Vagina (tissue), 2 donors: ENCODE measurements around the gene PCCB. TPM values are rescaled to one million over a fixed set of nuclear protein-coding genes. Genes with fewer than 3 reads are reported as not detected.

Experiments
- DNase-seq, 2 donors: peaks; one replicate each; pipeline ENCODE4 v3.0.0-alpha.2; 2017; ENCODE audit errors: extremely low spot score in 2 of 2
- H3K27ac ChIP-seq: fragments of 200-600 bp; sonication (generic); one replicate; pipeline ENCODE4 v1.5.1; 2019
- H3K27me3 ChIP-seq: fragments of 200-600 bp; sonication (generic); one replicate; pipeline ENCODE4 v1.5.1; 2019
- H3K36me3 ChIP-seq, 2 donors: fragments of 200-600 bp; sonication (generic); one replicate each; pipeline ENCODE4 v1.5.1; 2017 to 2019
- H3K4me1 ChIP-seq: fragments of 200-600 bp; sonication (generic); one replicate; pipeline ENCODE4 v1.5.1; 2019
- H3K4me3 ChIP-seq, 2 donors: fragments of 200-600 bp; sonication (generic); 1 replicate in 1 of 2; 2 replicates in 1 of 2; pipeline ENCODE4 v1.5.1; 2016 to 2019
- H3K9me3 ChIP-seq: fragments of 200-600 bp; sonication (generic); one replicate; pipeline ENCODE4 v1.5.1; 2019
- CTCF ChIP-seq, 3 experiments: fragments of 450-650 bp in 2 of 3; fragments of 200-600 bp in 1 of 3; sonication (generic) in 1 of 3; IDR thresholded peaks; one replicate each; pipeline ENCODE4 v1.5.1; 2017 to 2019; ENCODE audit warnings: antibody characterized with exemption in 3 of 3, mild to moderate bottlenecking in 2 of 3, moderate library complexity in 2 of 3
- POLR2A ChIP-seq, 2 donors: fragments of 450-650 bp; IDR thresholded peaks; one replicate each; pipeline ENCODE4 v1.6.1; 2017; ENCODE audit warnings: antibody characterized with exemption in 2 of 2, mild to moderate bottlenecking in 2 of 2, moderate library complexity in 2 of 2
- POLR2AphosphoS5 ChIP-seq, 2 donors: sonication (generic); formaldehyde crosslinking; IDR thresholded peaks; one replicate each; pipeline ENCODE4 v1.9.0; 2017; ENCODE audit warnings: antibody characterized with exemption in 2 of 2, mild to moderate bottlenecking in 2 of 2, low read depth in 1 of 2; ENCODE audit not compliant: insufficient read depth in 1 of 2
- intact Hi-C: fragments of 100-400 bp; cut with DNase I; formaldehyde crosslinking; loops from one replicate; pipeline ENCODE4 v1.15.1; 2023
- total RNA-seq: library from RNA; depleted of rRNA; stranded (reverse); fragments of >200 nt; gene quantifications from one replicate; pipeline ENCODE4 v1.2.3, GENCODE V29; 2016

Gene PCCB
- total RNA-seq, 1 donor from 2014 or later: 16.7 TPM

GRCh38 chr3:136232413-136232812 is 17.7 kb upstream of the PCCB start:
- Histone ChIP-seq H3K36me3 (no peaks in the 10 kb centered on the region), H3K4me1 (no peaks in the 10 kb centered on the region), H3K27ac (no peak overlapping the region), H3K27me3 (no peaks in the 10 kb centered on the region), H3K4me3 (no peak overlapping the region), H3K9me3 (no peaks in the 10 kb centered on the region)
- TF ChIP-seq POLR2AphosphoS5 (IDR thresholded peaks at IDR 0.05; ENCODE audit: insufficient read depth in 1 of 2, low read depth in 1 of 2) (no peak), POLR2A (IDR thresholded peaks at IDR 0.05) (no peak), CTCF (IDR thresholded peaks at IDR 0.05) (no peak)
- DNase-seq: no peak
- intact Hi-C loops: no loop called here

- TF ChIP-seq CTCF (IDR thresholded peaks at IDR 0.05) (no peak), POLR2AphosphoS5 (IDR thresholded peaks at IDR 0.05; ENCODE audit: insufficient read depth in 1 of 2, low read depth in 1 of 2) (no peak), POLR2A (IDR thresholded peaks at IDR 0.05) (no peak)
- DNase-seq: no peak
- H3K9me3 ChIP-seq: no peaks in the 10 kb centered on the region
- no peak overlapping the region for H3K27ac ChIP-seq
- no peaks in the 10 kb centered on the region for H3K27me3 ChIP-seq
- intact Hi-C loops: no loop called here
- H3K36me3 ChIP-seq: no peaks in the 10 kb centered on the region
- no peaks in the 10 kb centered on the region for H3K4me1 ChIP-seq
- no peak overlapping the region for H3K4me3 ChIP-seq
Observed at GRCh38 chr3:136235545-136235944, 14.6 kb upstream of the PCCB start.

GRCh38 chr3:136236109-136236508 is 14.0 kb upstream of the PCCB start:
- Histone ChIP-seq H3K27ac (no peak overlapping the region), H3K36me3 (no peaks in the 10 kb centered on the region), H3K9me3 (no peaks in the 10 kb centered on the region), H3K27me3 (no peaks in the 10 kb centered on the region), H3K4me3 (no peak overlapping the region), H3K4me1 (no peaks in the 10 kb centered on the region)
- intact Hi-C loops: no loop called here
- DNase-seq: no peak
- no peak for TF ChIP-seq CTCF (IDR thresholded peaks at IDR 0.05)
- TF ChIP-seq POLR2AphosphoS5 (IDR thresholded peaks at IDR 0.05; ENCODE audit: insufficient read depth in 1 of 2, low read depth in 1 of 2): no peak
- no peak for TF ChIP-seq POLR2A (IDR thresholded peaks at IDR 0.05)

DNA sequence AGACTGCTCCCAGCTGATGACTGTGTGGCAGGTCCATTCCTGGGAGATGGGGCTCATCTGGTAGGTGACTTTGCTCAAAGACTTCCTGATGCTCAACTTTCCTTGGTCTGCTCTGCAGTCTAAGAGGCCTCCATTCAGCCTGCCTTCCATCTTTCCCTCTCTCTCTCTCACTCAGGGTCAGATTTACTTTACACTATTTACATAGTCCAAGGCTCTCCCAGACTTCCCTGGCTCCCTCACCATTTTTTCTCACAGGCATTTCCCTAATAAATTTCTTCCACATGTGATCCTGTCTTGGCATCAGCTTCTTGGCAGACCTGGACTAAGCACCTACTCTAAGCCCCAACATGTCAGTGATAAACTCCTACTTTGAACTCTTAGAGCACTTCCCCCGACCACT is 13.0 kb upstream of the PCCB start:
- Histone ChIP-seq H3K9me3 (no peaks in the 10 kb centered on the region), H3K36me3 (no peaks in the 10 kb centered on the region), H3K4me1 (no peaks in the 10 kb centered on the region), H3K4me3 (no peak overlapping the region), H3K27ac (no peak overlapping the region), H3K27me3 (no peaks in the 10 kb centered on the region)
- DNase-seq: no peak
- intact Hi-C loops: no loop called here
- no peak for TF ChIP-seq POLR2A (IDR thresholded peaks at IDR 0.05)
- TF ChIP-seq CTCF (IDR thresholded peaks at IDR 0.05): no peak
- TF ChIP-seq POLR2AphosphoS5 (IDR thresholded peaks at IDR 0.05; ENCODE audit: insufficient read depth in 1 of 2, low read depth in 1 of 2): no peak

- H3K4me3 ChIP-seq: no peak overlapping the region
- TF ChIP-seq POLR2AphosphoS5 (IDR thresholded peaks at IDR 0.05; ENCODE audit: insufficient read depth in 1 of 2, low read depth in 1 of 2): no peak
- TF ChIP-seq POLR2A (IDR thresholded peaks at IDR 0.05): no peak
- no peak for TF ChIP-seq CTCF (IDR thresholded peaks at IDR 0.05)
- no peak overlapping the region for H3K27ac ChIP-seq
- H3K36me3 ChIP-seq: no peaks in the 10 kb centered on the region
- DNase-seq: no peak
- H3K4me1 ChIP-seq: no peaks in the 10 kb centered on the region
- no peaks in the 10 kb centered on the region for H3K9me3 ChIP-seq
- intact Hi-C loops: no loop called here
- no peaks in the 10 kb centered on the region for H3K27me3 ChIP-seq
Observed at GRCh38 chr3:136237961-136238649, 12.0 kb upstream of the PCCB start.
